Measurements from ENCODE around the gene STK17A. TPM values are rescaled to one million over a fixed set of nuclear protein-coding genes. Genes with fewer than 3 reads are reported as not detected.

Gene STK17A
- total RNA-seq, 1 donor from 2014 or later, result 15.6 TPM

- H3K27me3 Mint-ChIP-seq (ENCODE audit: insufficient read depth, low read depth), result no peaks in the 10 kb centered on the region
- H3K4me1 Mint-ChIP-seq, result peaks cover 2% of the 10 kb centered on the region
- H3K9me3 ChIP-seq (ENCODE audit: low read depth), result no peaks in the 10 kb centered on the region
- no peak overlapping the region for H3K9ac ChIP-seq
- no peak overlapping the region for H3K4me2 ChIP-seq
- no peak overlapping the region for H3K4me3 Mint-ChIP-seq
- no peaks in the 10 kb centered on the region for H3K79me2 ChIP-seq (ENCODE audit: low read depth)
- no peak overlapping the region for H3K4me3 ChIP-seq
- H3F3A ChIP-seq (ENCODE audit: low read depth), result no peaks in the 10 kb centered on the region
- H3K27ac ChIP-seq, result no peak overlapping the region
- no peaks in the 10 kb centered on the region for H3K36me3 ChIP-seq
- TF ChIP-seq EZH2 (IDR thresholded peaks at IDR 0.05) (no peak), CTCF (IDR thresholded peaks at IDR 0.05) (no peak)
- no peaks in the 10 kb centered on the region for H3K9me3 Mint-ChIP-seq
- H3K4me1 ChIP-seq, result no peaks in the 10 kb centered on the region
- H3K27ac Mint-ChIP-seq, result no peak overlapping the region
- no peaks in the 10 kb centered on the region for H3K36me3 Mint-ChIP-seq
- no peaks in the 10 kb centered on the region for H3K27me3 ChIP-seq
- peak overlapping the region; percentile 19 for H2AFZ ChIP-seq (replicated peaks)
- no peaks in the 10 kb centered on the region for H4K20me1 ChIP-seq (ENCODE audit: low read depth)
- DNase-seq (ENCODE audit: low spot score), result no peak
These were observed 17.1 kb upstream of the STK17A start for GRCh38 chr7:43565786-43566185.

- Mint-ChIP-seq H3K36me3 (no peaks in the 10 kb centered on the region), H3K27me3 (ENCODE audit: insufficient read depth, low read depth) (no peaks in the 10 kb centered on the region), H3K9me3 (no peaks in the 10 kb centered on the region), H3K27ac (no peak overlapping the region), H3K4me3 (no peak overlapping the region), H3K4me1 (peaks cover 2% of the 10 kb centered on the region)
- H3K4me3 ChIP-seq, result no peak overlapping the region
- no peak overlapping the region for H3K9ac ChIP-seq
- DNase-seq (ENCODE audit: low spot score), result no peak
- H3K9me3 ChIP-seq (ENCODE audit: low read depth), result no peaks in the 10 kb centered on the region
- no peaks in the 10 kb centered on the region for H3K4me1 ChIP-seq
- H4K20me1 ChIP-seq (ENCODE audit: low read depth), result no peaks in the 10 kb centered on the region
- H3K4me2 ChIP-seq, result no peak overlapping the region
- H3K27me3 ChIP-seq, result no peaks in the 10 kb centered on the region
- H3F3A ChIP-seq (ENCODE audit: low read depth), result no peaks in the 10 kb centered on the region
- TF ChIP-seq EZH2 (IDR thresholded peaks at IDR 0.05) (no peak), CTCF (IDR thresholded peaks at IDR 0.05) (no peak), EZH2phosphoT487 (IDR thresholded peaks at IDR 0.05) (no peak)
- H3K36me3 ChIP-seq, result no peaks in the 10 kb centered on the region
- H3K79me2 ChIP-seq (ENCODE audit: low read depth), result no peaks in the 10 kb centered on the region
- no peak overlapping the region for H2AFZ ChIP-seq (replicated peaks)
- no peak overlapping the region for H3K27ac ChIP-seq
These were observed 14.4 kb upstream of the STK17A start for GRCh38 chr7:43568529-43568928.

DNA sequence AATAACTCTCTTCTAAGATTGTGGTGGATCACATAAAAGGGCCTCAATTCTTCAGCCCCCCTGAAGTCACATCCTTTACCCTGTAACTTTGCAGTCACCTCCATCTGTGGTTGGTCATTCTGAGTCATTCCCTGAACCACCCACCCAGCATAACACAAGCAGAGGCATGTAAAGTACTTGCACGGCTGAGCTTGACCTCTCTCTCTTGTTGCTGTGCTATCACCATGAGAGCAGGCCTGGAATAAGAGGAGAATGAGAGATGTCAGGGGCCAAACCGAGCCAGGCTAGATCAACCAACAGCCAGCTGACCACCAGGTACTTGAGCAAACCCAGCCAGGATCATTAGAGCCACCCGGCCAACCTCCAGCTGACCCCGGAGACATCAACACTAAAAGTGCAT, 13.5 kb upstream of the STK17A start:
- no peaks in the 10 kb centered on the region for H3K79me2 ChIP-seq (ENCODE audit: low read depth)
- H3K27ac Mint-ChIP-seq, result no peak overlapping the region
- H3K4me1 ChIP-seq, result no peaks in the 10 kb centered on the region
- no peaks in the 10 kb centered on the region for H3K9me3 Mint-ChIP-seq
- no peaks in the 10 kb centered on the region for H4K20me1 ChIP-seq (ENCODE audit: low read depth)
- H3K27me3 Mint-ChIP-seq (ENCODE audit: insufficient read depth, low read depth), result no peaks in the 10 kb centered on the region
- DNase-seq (ENCODE audit: low spot score), result no peak
- no peak overlapping the region for H3K4me3 Mint-ChIP-seq
- H2AFZ ChIP-seq (replicated peaks), result no peak overlapping the region
- TF ChIP-seq EZH2 (IDR thresholded peaks at IDR 0.05) (no peak), EZH2phosphoT487 (IDR thresholded peaks at IDR 0.05) (no peak), CTCF (IDR thresholded peaks at IDR 0.05) (no peak)
- H3K36me3 ChIP-seq, result no peaks in the 10 kb centered on the region
- H3F3A ChIP-seq (ENCODE audit: low read depth), result no peaks in the 10 kb centered on the region
- no peak overlapping the region for H3K4me2 ChIP-seq
- no peak overlapping the region for H3K4me3 ChIP-seq
- no peaks in the 10 kb centered on the region for H3K36me3 Mint-ChIP-seq
- H3K27me3 ChIP-seq, result no peaks in the 10 kb centered on the region
- no peaks in the 10 kb centered on the region for H3K9me3 ChIP-seq (ENCODE audit: low read depth)
- no peak overlapping the region for H3K9ac ChIP-seq
- no peak overlapping the region for H3K27ac ChIP-seq
- peaks cover 2% of the 10 kb centered on the region for H3K4me1 Mint-ChIP-seq
